ENCODE results near the gene KCNN3.

DNA sequence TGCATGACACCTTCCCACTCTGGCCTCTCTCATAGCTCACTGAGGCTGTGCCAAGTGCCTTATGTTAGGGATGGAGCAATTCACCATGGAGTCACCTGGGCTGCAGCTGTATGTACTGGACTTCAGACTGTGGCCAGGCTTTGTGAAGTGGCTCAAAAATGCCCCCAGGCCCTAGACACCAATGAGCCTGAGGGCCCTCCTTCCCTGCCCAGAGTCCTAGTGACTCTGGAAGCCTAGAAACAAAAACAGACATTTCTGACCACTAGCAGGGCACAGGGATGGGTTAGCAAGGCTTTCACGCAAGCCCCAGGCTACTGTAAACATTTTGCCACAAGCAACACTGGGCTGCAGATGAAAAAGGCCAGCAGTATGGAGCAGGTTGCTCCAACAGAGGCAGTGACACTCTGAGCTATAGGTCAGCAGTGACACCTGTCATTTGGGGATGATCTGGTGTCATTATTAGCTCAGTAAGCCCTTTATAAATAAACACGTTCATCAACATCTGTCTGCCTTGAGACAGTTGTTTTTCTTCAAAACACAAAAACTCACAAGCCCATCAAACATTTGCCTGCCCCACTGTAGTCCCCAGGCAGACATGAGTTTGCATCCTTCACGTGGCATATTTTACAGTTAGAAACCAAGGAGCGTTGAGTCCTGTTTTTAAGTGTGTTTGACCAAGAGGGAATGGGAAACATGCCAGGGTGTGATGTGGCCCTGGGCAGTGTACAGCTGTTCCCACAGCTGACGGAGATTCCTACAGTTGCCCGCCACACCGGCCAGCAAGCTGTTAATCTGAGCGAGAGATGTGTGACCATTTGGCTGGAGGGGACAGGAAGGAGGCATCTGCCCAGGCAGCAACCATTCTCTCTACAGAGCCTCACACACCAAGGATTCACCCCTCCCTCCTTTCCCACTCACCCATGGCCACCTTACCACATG, 66.8 kb downstream of the KCNN3 start:
- TF ChIP-seq, protein P1, sequence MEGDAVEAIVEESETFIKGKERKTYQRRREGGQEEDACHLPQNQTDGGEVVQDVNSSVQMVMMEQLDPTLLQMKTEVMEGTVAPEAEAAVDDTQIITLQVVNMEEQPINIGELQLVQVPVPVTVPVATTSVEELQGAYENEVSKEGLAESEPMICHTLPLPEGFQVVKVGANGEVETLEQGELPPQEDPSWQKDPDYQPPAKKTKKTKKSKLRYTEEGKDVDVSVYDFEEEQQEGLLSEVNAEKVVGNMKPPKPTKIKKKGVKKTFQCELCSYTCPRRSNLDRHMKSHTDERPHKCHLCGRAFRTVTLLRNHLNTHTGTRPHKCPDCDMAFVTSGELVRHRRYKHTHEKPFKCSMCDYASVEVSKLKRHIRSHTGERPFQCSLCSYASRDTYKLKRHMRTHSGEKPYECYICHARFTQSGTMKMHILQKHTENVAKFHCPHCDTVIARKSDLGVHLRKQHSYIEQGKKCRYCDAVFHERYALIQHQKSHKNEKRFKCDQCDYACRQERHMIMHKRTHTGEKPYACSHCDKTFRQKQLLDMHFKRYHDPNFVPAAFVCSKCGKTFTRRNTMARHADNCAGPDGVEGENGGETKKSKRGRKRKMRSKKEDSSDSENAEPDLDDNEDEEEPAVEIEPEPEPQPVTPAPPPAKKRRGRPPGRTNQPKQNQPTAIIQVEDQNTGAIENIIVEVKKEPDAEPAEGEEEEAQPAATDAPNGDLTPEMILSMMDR (IDR thresholded peaks at IDR 0.05 in 8 of 11, conservative IDR thresholded peaks at IDR 0.05 in 3 of 11), result no peak
- no peak for TF ChIP-seq POLR2A (IDR thresholded peaks at IDR 0.05)
- TF ChIP-seq POLR2AphosphoS5 (IDR thresholded peaks at IDR 0.05), result no peak
